T-cell (primary cell): ENCODE measurements around the gene CAPN14. TPM values are rescaled to one million over a fixed set of nuclear protein-coding genes. Genes with fewer than 3 reads are reported as not detected.

Source experiments
- ATAC-seq, 4 experiments: fragments of 200-7000 bp in 3 of 4; fragments of 150-1000 bp in 1 of 4; cut with Tn5 transposase; replicated peaks in 1 of 4; 1 replicate in 3 of 4; 2 replicates in 1 of 4; pipeline ENCODE4 v1.10.0; 2021; ENCODE audit warnings: moderate library complexity in 3 of 4, mild to moderate bottlenecking in 2 of 4, moderate number of reproducible peaks in 1 of 4
- CTCF ChIA-PET, 2 donors: fragments of 300-600 bp; sonication (Branson Sonifier 250); formaldehyde crosslinking; loops; one replicate each; lab custom pipeline; 2022; ENCODE audit warnings: antibody characterized with exemption in 2 of 2; lab: Charles Lee
- POLR2A ChIA-PET, 2 donors: fragments of 300-600 bp; sonication (Branson Sonifier 250); formaldehyde crosslinking; loops; one replicate each; lab custom pipeline; 2022; ENCODE audit warnings: antibody characterized with exemption in 2 of 2; lab: Charles Lee
- DNase-seq, 35 experiments: peaks; one replicate each; pipeline versions ENCODE4 v3.0.0 to v3.0.0-alpha.2; 2013 to 2023
- H3K27ac ChIP-seq: one replicate; pipeline ENCODE4 v1.5.1; 2013; ENCODE audit warnings: low read length
- H3K27me3 ChIP-seq, 2 experiments: replicated peaks in 1 of 2; 1 replicate in 1 of 2; 2 replicates in 1 of 2; pipeline versions ENCODE4 v1.6.1 to v1.7.0; 2013; ENCODE audit warnings: low read length in 1 of 2, mixed read lengths in 1 of 2; ENCODE audit not compliant: control insufficient read depth in 2 of 2, insufficient read depth in 2 of 2; ENCODE audit errors: extremely low read depth in 1 of 2
- H3K36me3 ChIP-seq, 2 donors: 1 replicate in 1 of 2; 2 replicates in 1 of 2; pipeline versions ENCODE4 v1.6.1 to v1.7.0; 2013; ENCODE audit warnings: low read length in 1 of 2; ENCODE audit not compliant: control insufficient read depth in 2 of 2, insufficient read depth in 1 of 2; ENCODE audit errors: extremely low read depth in 1 of 2
- H3K4me1 ChIP-seq, 2 experiments: 1 replicate in 1 of 2; 2 replicates in 1 of 2; pipeline versions ENCODE4 v1.6.1 to v1.7.0; 2013; ENCODE audit warnings: low read length in 2 of 2, mixed read lengths in 1 of 2; ENCODE audit not compliant: insufficient read depth in 2 of 2, control insufficient read depth in 1 of 2; ENCODE audit errors: extremely low read depth in 1 of 2
- H3K4me3 ChIP-seq, 2 donors: 1 replicate in 1 of 2; 2 replicates in 1 of 2; pipeline versions ENCODE4 v1.5.1 to v1.7.0; 2013; ENCODE audit warnings: mild to moderate bottlenecking in 2 of 2, low read length in 1 of 2, moderate library complexity in 1 of 2; ENCODE audit not compliant: control insufficient read depth in 1 of 2; ENCODE audit errors: extremely low read depth in 1 of 2
- H3K9me3 ChIP-seq: 2 replicates; pipeline ENCODE4 v1.7.0; 2013
- H3K27ac Mint-ChIP-seq, 2 donors: one replicate each; pipeline ENCODE4 v1.8.0; 2020 to 2021; ENCODE audit warnings: mild to moderate bottlenecking in 2 of 2, mixed read lengths in 2 of 2
- H3K27me3 Mint-ChIP-seq, 2 donors: one replicate each; pipeline ENCODE4 v1.8.0; 2021 to 2022; ENCODE audit warnings: mixed read lengths in 2 of 2
- H3K36me3 Mint-ChIP-seq: one replicate; pipeline ENCODE4 v1.8.0; 2021; ENCODE audit warnings: mixed read lengths
- H3K4me1 Mint-ChIP-seq, 3 donors: one replicate each; pipeline ENCODE4 v1.8.0; 2020 to 2022; ENCODE audit warnings: mixed read lengths in 3 of 3, mild to moderate bottlenecking in 1 of 3
- H3K4me3 Mint-ChIP-seq, 3 donors: one replicate each; pipeline ENCODE4 v1.8.0; 2020 to 2022; ENCODE audit warnings: mild to moderate bottlenecking in 3 of 3, mixed read lengths in 3 of 3, moderate library complexity in 3 of 3
- H3K9me3 Mint-ChIP-seq, 3 donors: one replicate each; pipeline ENCODE4 v1.8.0; 2020 to 2022; ENCODE audit warnings: mixed read lengths in 3 of 3
- WGBS: methylation state at CpG from one replicate; pipeline ENCODE4 v1.1.5; 2013; ENCODE audit warnings: missing lambda C conversion rate; ENCODE audit not compliant: insufficient coverage; 5-methylcytosine and 5-hydroxymethylcytosine counted together
- total RNA-seq, 35 experiments: library from RNA in 6 of 35; stranded (reverse) in 6 of 35; fragments of 120-200 nt in 1 of 35; gene quantifications; one replicate each; pipeline versions ENCODE4 v1.2.1 to v1.2.4 and lab custom pipeline; 2013 to 2026

CAPN14 gene
- total RNA-seq, 5 donors from 2014 or later (not counting 1 experiment from before 2014, with no cell fraction given), result 0.15 to 0.76 (median 0.55) TPM

- no peaks in the 10 kb centered on the region for H3K4me1 ChIP-seq
- no peaks in the 10 kb centered on the region for H3K9me3 Mint-ChIP-seq
- no peak overlapping the region for H3K4me3 Mint-ChIP-seq
- no peak overlapping the region for H3K27ac ChIP-seq
- ChIA-PET CTCF (no interaction called here), POLR2A (no interaction called here)
- no peak overlapping the region for H3K27ac Mint-ChIP-seq
- H3K4me1 Mint-ChIP-seq, result peaks cover 0 to 5% (median 0%) of the 10 kb centered on the region in 3 donors
- ATAC-seq (no peak), DNase-seq (no peak)
- WGBS, result 68% methylated on average over 4 of the region's 6 CpGs
- H3K36me3 ChIP-seq, result peaks cover 3 to 4% of the 10 kb centered on the region in 2 donors
- H3K27me3 Mint-ChIP-seq, result no peaks in the 10 kb centered on the region
- H3K36me3 Mint-ChIP-seq, result peaks cover 14% of the 10 kb centered on the region
- no peaks in the 10 kb centered on the region for H3K9me3 ChIP-seq
- H3K4me3 ChIP-seq, result no peak overlapping the region
- no peaks in the 10 kb centered on the region for H3K27me3 ChIP-seq
Observed at GRCh38 chr2:31251851-31252250, 34.5 kb upstream of the CAPN14 start.

DNA sequence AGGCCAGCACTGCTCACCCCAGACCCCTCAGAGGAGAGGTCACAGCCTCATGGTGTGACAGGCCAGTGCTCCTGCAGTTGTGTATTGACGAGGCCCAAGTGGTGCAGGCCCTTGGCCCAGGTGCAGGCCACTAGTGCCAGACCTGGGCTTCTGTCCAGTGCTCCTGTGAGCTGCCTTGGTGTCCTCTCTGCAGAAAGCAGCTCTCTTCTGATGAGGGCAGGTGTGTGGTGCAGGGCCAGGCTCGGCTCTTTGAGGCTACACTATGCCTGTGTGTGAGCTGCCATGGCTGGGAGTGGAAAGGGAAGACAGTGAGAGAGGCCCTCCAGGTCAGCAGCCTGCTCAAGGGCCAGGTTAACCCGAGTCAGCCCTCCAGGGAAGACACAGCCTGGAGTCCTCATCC, 33.7 kb upstream of the CAPN14 start:
- no peak overlapping the region for H3K4me3 Mint-ChIP-seq

DNA sequence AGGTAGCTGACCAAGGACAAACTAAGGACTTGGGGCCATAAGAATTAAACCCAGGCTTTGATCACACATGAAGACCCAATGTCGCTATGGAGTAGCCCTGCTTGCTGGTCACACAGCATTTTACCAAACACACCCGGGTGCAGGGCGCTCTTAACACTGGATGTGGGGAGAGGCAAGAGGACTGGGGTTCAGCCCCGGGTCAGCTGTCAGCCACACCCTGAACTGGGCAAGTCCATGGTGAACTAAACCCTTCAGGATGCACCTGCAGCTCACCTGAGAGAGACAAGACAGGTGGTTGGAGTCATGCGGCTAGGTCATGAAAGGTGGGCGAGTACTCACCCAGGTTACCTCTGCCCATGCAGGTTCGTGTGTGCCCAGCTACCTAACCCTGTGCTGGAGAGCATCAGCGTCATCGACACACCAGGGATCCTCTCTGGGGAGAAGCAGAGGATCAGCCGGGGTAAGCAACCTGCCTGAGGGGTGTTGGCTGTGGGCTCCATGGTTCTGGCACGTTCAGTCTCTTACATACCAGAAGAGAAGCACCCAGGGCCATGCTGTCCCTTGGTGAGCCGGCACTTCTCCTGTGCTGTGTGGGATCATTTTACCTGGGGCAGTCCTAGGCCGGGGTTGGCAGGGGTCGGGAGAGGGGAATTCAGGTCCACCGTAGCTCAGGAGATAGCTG, 31.8 kb upstream of the CAPN14 start:
- Histone ChIP-seq H3K36me3 (peaks cover 3 to 6% of the 10 kb centered on the region in 2 donors), H3K27me3 (no peaks in the 10 kb centered on the region), H3K9me3 (no peaks in the 10 kb centered on the region), H3K27ac (no peak overlapping the region), H3K4me1 (no peaks in the 10 kb centered on the region), H3K4me3 (no peak overlapping the region)
- Mint-ChIP-seq H3K4me1 (peaks cover 0 to 5% (median 0%) of the 10 kb centered on the region in 3 donors), H3K27ac (no peak overlapping the region), H3K9me3 (no peaks in the 10 kb centered on the region), H3K27me3 (no peaks in the 10 kb centered on the region), H3K36me3 (peaks cover 24% of the 10 kb centered on the region), H3K4me3 (no peak overlapping the region)
- ATAC-seq (no peak), DNase-seq (no peak)
- ChIA-PET POLR2A (no interaction called here), CTCF (no interaction called here)
- WGBS, result 91% methylated on average over 11 of the region's 15 CpGs

More for the DNA sequence above, 33.7 kb upstream of the CAPN14 start:
- no peaks in the 10 kb centered on the region for H3K27me3 ChIP-seq
- no peaks in the 10 kb centered on the region for H3K9me3 ChIP-seq
- Mint-ChIP-seq H3K36me3 (peaks cover 17% of the 10 kb centered on the region), H3K4me1 (peaks cover 0 to 5% (median 0%) of the 10 kb centered on the region in 3 donors), H3K27me3 (no peaks in the 10 kb centered on the region), H3K27ac (no peak overlapping the region), H3K9me3 (no peaks in the 10 kb centered on the region)
- DNase-seq (no peak), ATAC-seq (no peak)
- 58% methylated on average over 2 of the region's 3 CpGs for WGBS
- POLR2A ChIA-PET, result no interaction called here
- H3K4me3 ChIP-seq, result no peak overlapping the region
- no peaks in the 10 kb centered on the region for H3K4me1 ChIP-seq
- H3K27ac ChIP-seq, result no peak overlapping the region
- peaks cover 3 to 6% of the 10 kb centered on the region in 2 donors for H3K36me3 ChIP-seq
- CTCF ChIA-PET, result no interaction called here

- H3K9me3 Mint-ChIP-seq, result no peaks in the 10 kb centered on the region
- H3K4me1 ChIP-seq, result no peaks in the 10 kb centered on the region
- ChIA-PET CTCF (no interaction called here), POLR2A (no interaction called here)
- H3K9me3 ChIP-seq, result no peaks in the 10 kb centered on the region
- ATAC-seq (no peak), DNase-seq (no peak)
- peaks cover 0 to 3% (median 0%) of the 10 kb centered on the region in 3 donors for H3K4me1 Mint-ChIP-seq
- no peak overlapping the region for H3K27ac Mint-ChIP-seq
- H3K4me3 Mint-ChIP-seq, result no peak overlapping the region
- H3K36me3 Mint-ChIP-seq, result peaks cover 24% of the 10 kb centered on the region
- H3K27me3 ChIP-seq, result no peaks in the 10 kb centered on the region
- peaks cover 0 to 6% of the 10 kb centered on the region in 2 donors for H3K36me3 ChIP-seq
- H3K27ac ChIP-seq, result no peak overlapping the region
- no peaks in the 10 kb centered on the region for H3K27me3 Mint-ChIP-seq
- no peak overlapping the region for H3K4me3 ChIP-seq
- 75% methylated on average over 2 of the region's 3 CpGs for WGBS
Observed at GRCh38 chr2:31248139-31248538, 30.8 kb upstream of the CAPN14 start.

- DNase-seq (no peak), ATAC-seq (no peak)
- Histone ChIP-seq H3K4me3 (no peak overlapping the region), H3K4me1 (no peaks in the 10 kb centered on the region), H3K36me3 (peaks cover 0 to 6% of the 10 kb centered on the region in 2 donors), H3K9me3 (no peaks in the 10 kb centered on the region), H3K27me3 (no peaks in the 10 kb centered on the region), H3K27ac (no peak overlapping the region)
- Mint-ChIP-seq H3K4me3 (no peak overlapping the region), H3K27me3 (no peaks in the 10 kb centered on the region), H3K27ac (no peak overlapping the region), H3K36me3 (peaks cover 23% of the 10 kb centered on the region), H3K4me1 (peaks cover 0 to 2% (median 0%) of the 10 kb centered on the region in 3 donors), H3K9me3 (no peaks in the 10 kb centered on the region)
- POLR2A ChIA-PET, result no interaction called here
- 80% methylated on average over 1 of the region's 5 CpGs for WGBS
- CTCF ChIA-PET, result no interaction called here
Observed at GRCh38 chr2:31247711-31248110, 30.4 kb upstream of the CAPN14 start.

- ATAC-seq, result no peak
- Histone ChIP-seq H3K4me1 (no peaks in the 10 kb centered on the region), H3K27ac (no peak overlapping the region), H3K36me3 (peaks cover 0 to 6% of the 10 kb centered on the region in 2 donors), H3K4me3 (no peak overlapping the region), H3K9me3 (no peaks in the 10 kb centered on the region), H3K27me3 (no peaks in the 10 kb centered on the region)
- Mint-ChIP-seq H3K27me3 (no peaks in the 10 kb centered on the region), H3K4me3 (no peak overlapping the region), H3K4me1 (no peaks in the 10 kb centered on the region), H3K36me3 (peaks cover 23% of the 10 kb centered on the region), H3K27ac (no peak overlapping the region), H3K9me3 (no peaks in the 10 kb centered on the region)
- WGBS, result 82% methylated on average over 2 of the region's 3 CpGs
- POLR2A ChIA-PET, result no interaction called here
- CTCF ChIA-PET, result no interaction called here
- DNase-seq, result no peak
Observed at GRCh38 chr2:31246184-31246852, 29.0 kb upstream of the CAPN14 start.
